Astrocyte (in vitro differentiated cells and primary cell): ENCODE measurements around the gene MSANTD4. TPM values are rescaled to one million over a fixed set of nuclear protein-coding genes. Genes with fewer than 3 reads are reported as not detected.
A peak's percentile ranks its signal among the peaks of the same experiment; 100 is the strongest.

ENCODE experiments used
- DNase-seq: peaks from one replicate; pipeline ENCODE4 v3.0.0-alpha.2; 2010; ENCODE audit warnings: low read depth
- FAIRE-seq: peaks from 2 replicates; lab custom pipeline; 2011; peaks lifted over from hg19 to GRCh38; lab: Jason Lieb, UNC
- H2AFZ ChIP-seq: 2 replicates; pipeline ENCODE4 v1.6.0; 2012; ENCODE audit warnings: low read depth, low read length, inconsistent platforms
- H3K27ac ChIP-seq: 2 replicates; pipeline ENCODE4 v1.5.1; 2011; ENCODE audit warnings: low read depth, low read length, inconsistent platforms
- H3K27me3 ChIP-seq: 2 replicates; pipeline ENCODE4 v1.6.0; 2011; ENCODE audit warnings: low read length, inconsistent platforms; ENCODE audit not compliant: insufficient read depth
- H3K36me3 ChIP-seq: 2 replicates; pipeline ENCODE4 v1.5.1; 2011; ENCODE audit warnings: low read length, inconsistent platforms; ENCODE audit not compliant: insufficient read depth
- H3K4me1 ChIP-seq: 2 replicates; pipeline ENCODE4 v1.5.1; 2011; ENCODE audit warnings: low read length, inconsistent platforms; ENCODE audit not compliant: insufficient read depth
- H3K4me2 ChIP-seq: 2 replicates; pipeline ENCODE4 v1.6.0; 2012; ENCODE audit warnings: low read length, inconsistent platforms
- H3K4me3 ChIP-seq: 2 replicates; pipeline ENCODE4 v1.5.1; 2011; ENCODE audit warnings: low read depth, mild to moderate bottlenecking, low read length, inconsistent platforms; ENCODE audit not compliant: insufficient read depth
- H3K79me2 ChIP-seq: 2 replicates; pipeline ENCODE4 v1.6.0; 2012; ENCODE audit warnings: mild to moderate bottlenecking, low read length, inconsistent platforms; ENCODE audit not compliant: insufficient read depth
- H3K9ac ChIP-seq: 2 replicates; pipeline ENCODE4 v1.6.0; 2012; ENCODE audit warnings: mild to moderate bottlenecking, low read length, inconsistent platforms
- H3K9me3 ChIP-seq: 2 replicates; pipeline ENCODE4 v1.5.1; 2012; ENCODE audit warnings: low read depth, mild to moderate bottlenecking, low read length, inconsistent platforms; ENCODE audit not compliant: insufficient read depth
- H4K20me1 ChIP-seq: 2 replicates; pipeline ENCODE4 v1.6.0; 2012; ENCODE audit warnings: low read length, inconsistent platforms; ENCODE audit not compliant: insufficient read depth
- H3K27ac Mint-ChIP-seq: one replicate; pipeline ENCODE4 v1.8.0; 2021; ENCODE audit warnings: mild to moderate bottlenecking, mixed read lengths; ENCODE audit not compliant: unreplicated experiment
- H3K27me3 Mint-ChIP-seq: one replicate; pipeline ENCODE4 v1.8.0; 2021; ENCODE audit warnings: low read depth, mixed read lengths; ENCODE audit not compliant: unreplicated experiment
- H3K36me3 Mint-ChIP-seq: one replicate; pipeline ENCODE4 v1.8.0; 2021; ENCODE audit warnings: low read depth, mixed read lengths; ENCODE audit not compliant: unreplicated experiment
- H3K4me1 Mint-ChIP-seq: one replicate; pipeline ENCODE4 v1.8.0; 2021; ENCODE audit warnings: low read depth, mixed read lengths; ENCODE audit not compliant: unreplicated experiment
- H3K4me3 Mint-ChIP-seq: one replicate; pipeline ENCODE4 v1.8.0; 2021; ENCODE audit warnings: mild to moderate bottlenecking, moderate library complexity, mixed read lengths; ENCODE audit not compliant: unreplicated experiment
- H3K9me3 Mint-ChIP-seq: one replicate; pipeline ENCODE4 v1.8.0; 2021; ENCODE audit warnings: mild to moderate bottlenecking, mixed read lengths; ENCODE audit not compliant: unreplicated experiment
- CTCF ChIP-seq: IDR thresholded peaks from 2 replicates; pipeline ENCODE4 v1.5.1; 2011; ENCODE audit warnings: low read depth, mild to moderate bottlenecking, inconsistent platforms, low read length, moderate library complexity; ENCODE audit not compliant: insufficient read depth
- EZH2 ChIP-seq: IDR thresholded peaks from 2 replicates; pipeline ENCODE4 v1.6.1; 2012; ENCODE audit warnings: mild to moderate bottlenecking, low read length, inconsistent platforms; ENCODE audit not compliant: insufficient read depth
- total RNA-seq: library from RNA; stranded (reverse); gene quantifications from 2 replicates; pipeline ENCODE4 v1.2.1, GENCODE V29; 2021

Gene MSANTD4
- total RNA-seq, 1 donor from 2014 or later: 19.8 TPM

GRCh38 chr11:106021181-106021966 lies 666 bp downstream of the MSANTD4 start:
- Histone ChIP-seq H3K4me1 (peaks cover 7% of the 10 kb centered on the region), H3K79me2 (peaks cover 55% of the 10 kb centered on the region), H3K9me3 (no peaks in the 10 kb centered on the region), H3K4me3 (peak overlapping the region; percentile 84), H3K9ac (peak overlapping the region; percentile 90), H3K27me3 (no peaks in the 10 kb centered on the region), H3K4me2 (peak overlapping the region; percentile 88), H3K36me3 (no peaks in the 10 kb centered on the region), H2AFZ (peak overlapping the region; percentile 85), H4K20me1 (peaks cover 3% of the 10 kb centered on the region), H3K27ac (peak overlapping the region; percentile 79)
- DNase-seq (no peak), FAIRE-seq (no peak)
- H3K36me3 Mint-ChIP-seq: peaks cover 5% of the 10 kb centered on the region
- no peaks in the 10 kb centered on the region for H3K9me3 Mint-ChIP-seq
- peaks cover 25% of the 10 kb centered on the region for H3K4me1 Mint-ChIP-seq
- peak overlapping the region; percentile 93 for H3K27ac Mint-ChIP-seq
- no peak for TF ChIP-seq CTCF
- no peak for TF ChIP-seq EZH2
- no peaks in the 10 kb centered on the region for H3K27me3 Mint-ChIP-seq
- peak overlapping the region; percentile 98 for H3K4me3 Mint-ChIP-seq

- Histone ChIP-seq H3K79me2 (peaks cover 83% of the 10 kb centered on the region), H3K4me3 (no peak overlapping the region), H3K4me1 (peaks cover 20% of the 10 kb centered on the region), H3K27me3 (no peaks in the 10 kb centered on the region), H4K20me1 (peaks cover 3% of the 10 kb centered on the region), H3K36me3 (no peaks in the 10 kb centered on the region), H3K9ac (no peak overlapping the region), H2AFZ (no peak overlapping the region), H3K27ac (no peak overlapping the region), H3K4me2 (no peak overlapping the region), H3K9me3 (no peaks in the 10 kb centered on the region)
- Mint-ChIP-seq H3K4me1 (peaks cover 40% of the 10 kb centered on the region), H3K4me3 (no peak overlapping the region), H3K9me3 (peaks cover 2% of the 10 kb centered on the region), H3K27me3 (no peaks in the 10 kb centered on the region), H3K27ac (no peak overlapping the region), H3K36me3 (peaks cover 7% of the 10 kb centered on the region)
- DNase-seq (no peak), FAIRE-seq (no peak)
- TF ChIP-seq CTCF: no peak
Observed at GRCh38 chr11:106017093-106017492, 4.9 kb downstream of the MSANTD4 start.

DNA sequence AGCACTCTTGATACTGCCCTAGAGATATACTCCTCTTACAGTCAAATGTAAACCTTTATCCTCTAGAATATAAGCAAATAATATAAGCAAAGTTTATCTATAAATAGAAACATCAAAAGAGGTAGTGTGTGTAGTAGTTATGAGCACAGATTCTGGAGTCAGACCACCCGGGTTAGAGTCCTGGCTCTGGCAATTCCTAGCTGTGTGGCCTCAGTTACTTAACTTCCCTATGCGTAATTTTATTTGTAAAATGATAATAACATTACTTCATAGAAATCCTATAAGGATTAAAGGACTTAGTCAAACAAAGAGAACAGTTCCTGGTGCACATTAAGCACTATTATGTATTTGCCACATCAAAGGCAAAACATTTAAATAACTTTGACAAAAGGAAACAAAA lies 7.0 kb downstream of the MSANTD4 start:
- Mint-ChIP-seq H3K4me1 (peaks cover 44% of the 10 kb centered on the region), H3K36me3 (peaks cover 13% of the 10 kb centered on the region), H3K4me3 (no peak overlapping the region), H3K27me3 (no peaks in the 10 kb centered on the region), H3K27ac (no peak overlapping the region), H3K9me3 (peaks cover 2% of the 10 kb centered on the region)
- H2AFZ ChIP-seq: no peak overlapping the region
- peaks cover 19% of the 10 kb centered on the region for H3K4me1 ChIP-seq
- no peak for TF ChIP-seq EZH2
- no peak for TF ChIP-seq CTCF
- H3K9me3 ChIP-seq: no peaks in the 10 kb centered on the region
- H3K27me3 ChIP-seq: no peaks in the 10 kb centered on the region
- no peak overlapping the region for H3K4me2 ChIP-seq
- H3K79me2 ChIP-seq: peaks cover 84% of the 10 kb centered on the region
- FAIRE-seq: no peak
- H3K9ac ChIP-seq: no peak overlapping the region
- H3K36me3 ChIP-seq: peaks cover 6% of the 10 kb centered on the region
- DNase-seq: no peak
- H4K20me1 ChIP-seq: peaks cover 10% of the 10 kb centered on the region
- no peak overlapping the region for H3K4me3 ChIP-seq
- no peak overlapping the region for H3K27ac ChIP-seq
